Ishikawa (cell line): Measurements from ENCODE around the gene ABLIM2.

Experiments used
- CEBPB ChIP-seq: IDR thresholded peaks from 2 replicates; pipeline ENCODE4 v1.6.1; 2012
- CREB1 ChIP-seq: IDR thresholded peaks from 2 replicates; pipeline ENCODE4 v1.6.1; 2012; ENCODE audit warnings: low read depth
- EGR1 ChIP-seq: IDR thresholded peaks from 2 replicates; pipeline ENCODE4 v1.6.1; 2012
- EP300 ChIP-seq: IDR thresholded peaks from 2 replicates; pipeline ENCODE4 v1.6.1; 2012; ENCODE audit warnings: borderline replicate concordance
- FOXM1 ChIP-seq: IDR thresholded peaks from 2 replicates; pipeline ENCODE4 v1.6.1; 2012; ENCODE audit warnings: low read depth, borderline replicate concordance
- NFIC ChIP-seq: IDR thresholded peaks from 2 replicates; pipeline ENCODE4 v1.6.1; 2012
- RAD21 ChIP-seq: IDR thresholded peaks from 2 replicates; pipeline ENCODE4 v1.6.1; 2012; ENCODE audit warnings: low read depth
- REST ChIP-seq: IDR thresholded peaks from 2 replicates; pipeline ENCODE4 v1.6.1; 2012; ENCODE audit warnings: low read depth, mild to moderate bottlenecking
- TAF1 ChIP-seq: IDR thresholded peaks from 2 replicates; pipeline ENCODE4 v1.6.1; 2012; ENCODE audit warnings: low read depth, mild to moderate bottlenecking
- TCF12 ChIP-seq: IDR thresholded peaks from 2 replicates; pipeline ENCODE4 v1.6.1; 2012; ENCODE audit warnings: low read depth
- TEAD4 ChIP-seq: IDR thresholded peaks from 2 replicates; pipeline ENCODE4 v1.6.1; 2012
- USF1 ChIP-seq: IDR thresholded peaks from 2 replicates; pipeline ENCODE4 v1.6.1; 2012
- YY1 ChIP-seq: IDR thresholded peaks from 2 replicates; pipeline ENCODE4 v1.6.1; 2012; ENCODE audit warnings: low read depth
- ZBTB7A ChIP-seq: IDR thresholded peaks from 2 replicates; pipeline ENCODE4 v1.6.1; 2012; ENCODE audit warnings: low read depth
- TF ChIP-seq, protein P1 (sequence below): IDR thresholded peaks from 2 replicates; pipeline ENCODE4 v1.6.1; 2012

The ABLIM2 gene

GRCh38 chr4:8152865-8153257 is 5.8 kb downstream of the ABLIM2 start:
- TF ChIP-seq NFIC (no peak), TAF1 (no peak), TEAD4 (no peak), RAD21 (no peak), USF1 (no peak), EGR1 (no peak), TCF12 (no peak), CEBPB (no peak), CREB1 (no peak), REST (no peak), EP300 (no peak), YY1 (no peak)
- TF ChIP-seq, protein P1, sequence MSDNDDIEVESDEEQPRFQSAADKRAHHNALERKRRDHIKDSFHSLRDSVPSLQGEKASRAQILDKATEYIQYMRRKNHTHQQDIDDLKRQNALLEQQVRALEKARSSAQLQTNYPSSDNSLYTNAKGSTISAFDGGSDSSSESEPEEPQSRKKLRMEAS = no peak

DNA sequence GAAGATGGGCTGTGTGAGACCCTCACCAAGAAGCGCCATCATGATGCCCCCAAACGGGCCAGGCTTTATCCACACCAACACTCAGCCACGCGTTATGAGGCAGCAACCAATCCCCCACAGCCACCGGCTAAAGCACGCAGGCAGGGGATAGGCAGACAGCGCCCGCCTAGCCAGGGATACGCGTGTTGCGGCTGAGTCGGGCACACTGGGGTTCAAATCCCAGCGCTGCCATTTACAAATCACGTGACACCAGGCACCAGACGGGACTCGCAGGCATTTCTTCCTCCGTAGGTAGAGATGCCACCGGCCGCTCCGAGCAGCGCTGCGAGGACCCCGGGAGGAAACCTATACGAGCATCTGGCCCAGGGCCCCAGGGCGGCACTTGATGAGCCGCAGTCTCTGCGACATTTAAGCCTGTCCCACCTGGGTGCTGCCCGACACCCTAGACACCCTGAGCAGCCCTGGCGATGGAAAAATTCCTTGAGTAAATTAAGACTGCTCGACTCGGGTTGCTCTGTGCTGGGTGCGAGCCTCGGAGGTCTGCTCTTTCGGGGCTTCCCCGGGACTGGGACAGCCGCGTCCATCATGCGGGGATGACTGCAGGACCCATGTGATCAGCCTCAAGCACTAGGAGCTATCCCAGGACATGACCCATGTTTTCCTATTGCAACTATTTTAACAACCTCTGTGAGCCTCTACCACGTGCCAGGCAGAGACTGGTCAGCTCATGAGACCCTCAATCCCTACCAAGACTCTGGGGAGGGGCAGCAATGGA is 6.3 kb downstream of the ABLIM2 start:
- TF ChIP-seq, protein P1 = no peak
- no peak for TF ChIP-seq NFIC
- TF ChIP-seq ZBTB7A = no peak
- TF ChIP-seq CREB1 = no peak
- no peak for TF ChIP-seq CEBPB
- no peak for TF ChIP-seq FOXM1
- TF ChIP-seq REST = no peak
- TF ChIP-seq TAF1 = no peak
- no peak for TF ChIP-seq USF1
- no peak for TF ChIP-seq TCF12

GRCh38 chr4:8151165-8151650 is 7.4 kb downstream of the ABLIM2 start:
- TF ChIP-seq EP300 (no peak), TCF12 (no peak), USF1 (no peak), EGR1 (no peak), CEBPB (no peak)

DNA sequence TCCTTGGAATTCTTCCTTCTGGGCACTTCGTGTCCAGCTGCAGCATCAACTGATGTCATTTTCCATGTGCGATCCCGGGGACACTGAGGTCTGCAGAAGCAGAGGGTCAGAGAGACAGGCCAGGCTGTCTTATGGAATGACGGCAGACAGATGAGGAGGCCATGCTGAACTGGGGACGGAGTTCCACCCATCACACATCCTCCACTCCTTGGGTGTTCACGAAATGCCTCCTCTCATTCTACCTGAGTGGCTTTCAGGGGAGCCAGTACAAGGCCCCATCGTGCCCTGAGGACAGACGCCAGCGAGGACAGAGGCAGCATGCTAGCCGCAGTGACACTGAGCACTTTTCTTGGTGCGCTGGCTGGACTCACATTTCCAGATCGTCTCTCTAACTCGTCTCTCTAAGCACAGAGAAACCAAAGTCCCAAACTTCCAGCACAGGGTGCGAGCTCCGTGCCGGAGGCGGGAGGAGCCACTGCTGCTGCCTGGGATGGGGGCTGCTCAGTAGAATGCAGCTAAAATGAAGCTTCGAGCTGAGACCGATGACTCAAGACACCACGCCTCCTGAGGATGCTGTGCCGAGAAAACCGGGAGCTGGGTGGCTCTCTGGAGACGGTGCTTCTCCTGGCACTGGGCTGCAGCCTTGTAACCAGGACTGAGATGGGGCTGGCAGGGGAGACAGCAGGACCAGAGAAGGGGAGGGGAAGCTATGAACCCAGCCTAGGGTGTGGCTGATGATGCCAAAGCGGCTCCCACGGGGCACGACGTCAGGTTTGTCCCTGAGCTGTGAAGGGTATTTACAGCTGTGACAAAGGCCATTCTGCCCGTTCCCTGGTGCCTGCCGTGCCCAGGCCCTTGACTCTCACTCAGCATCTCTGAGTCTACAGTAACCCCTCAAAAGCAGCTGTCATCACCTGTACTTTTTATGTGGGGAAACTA is 8.2 kb downstream of the ABLIM2 start:
- no peak for TF ChIP-seq EP300
- no peak for TF ChIP-seq CEBPB
- no peak for TF ChIP-seq TCF12
- TF ChIP-seq, protein P1 = no peak
- no peak for TF ChIP-seq RAD21
- no peak for TF ChIP-seq FOXM1
- TF ChIP-seq ZBTB7A = no peak
- TF ChIP-seq USF1 = no peak
- TF ChIP-seq REST = no peak
